HG03469 (cell line): ENCODE data around the gene ORC6.

ENCODE experiments used
- ATAC-seq: cut with Tn5 transposase; IDR thresholded peaks from one replicate; pipeline ENCODE4 v1.9.1; 2021; ENCODE audit warnings: mild to moderate bottlenecking, moderate library complexity, moderate number of reproducible peaks; ENCODE audit not compliant: unreplicated experiment

The ORC6 gene

DNA sequence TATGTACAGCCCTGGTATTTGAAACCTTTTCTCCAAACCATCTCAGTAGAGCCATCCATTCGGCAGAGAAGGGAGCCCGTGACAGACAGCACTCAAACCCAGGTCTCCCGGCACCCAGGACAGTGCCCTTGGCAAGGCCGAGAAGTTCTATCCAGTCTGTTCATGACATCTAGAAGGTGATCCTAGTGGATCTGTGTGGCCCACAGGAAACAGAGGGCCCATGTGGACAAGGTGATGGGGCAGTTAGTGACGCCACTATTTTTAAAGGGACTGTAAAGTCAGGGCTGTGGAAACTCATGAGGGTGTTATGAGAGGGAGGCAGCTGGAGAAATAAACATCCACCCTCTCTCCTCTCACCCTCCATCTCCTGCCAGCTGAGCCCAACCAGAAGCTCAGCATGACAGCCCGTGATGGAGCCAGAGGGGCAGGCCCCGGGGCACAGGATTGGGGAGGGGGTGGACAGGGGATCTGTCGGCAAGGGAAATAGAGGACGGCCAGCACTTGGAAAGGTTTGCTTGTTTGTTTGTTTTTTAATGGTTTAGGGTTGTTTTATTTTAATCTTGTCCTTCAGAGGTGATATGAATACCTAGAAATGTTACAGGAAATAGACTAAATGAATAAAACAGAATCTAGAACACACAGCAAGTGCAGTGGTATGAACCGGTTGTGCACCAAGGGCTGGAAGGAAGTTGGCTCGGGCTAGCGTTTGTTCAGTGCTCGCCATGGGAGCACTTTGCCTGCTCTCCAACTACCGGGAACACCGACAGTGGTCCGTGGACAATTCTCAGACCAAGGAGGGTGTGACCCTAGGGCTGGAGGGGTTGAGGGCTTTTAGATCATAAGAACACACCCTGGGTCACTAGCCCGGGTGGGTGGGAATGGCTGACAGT is 41.6 kb downstream of the ORC6 start:
- no peak for ATAC-seq

DNA sequence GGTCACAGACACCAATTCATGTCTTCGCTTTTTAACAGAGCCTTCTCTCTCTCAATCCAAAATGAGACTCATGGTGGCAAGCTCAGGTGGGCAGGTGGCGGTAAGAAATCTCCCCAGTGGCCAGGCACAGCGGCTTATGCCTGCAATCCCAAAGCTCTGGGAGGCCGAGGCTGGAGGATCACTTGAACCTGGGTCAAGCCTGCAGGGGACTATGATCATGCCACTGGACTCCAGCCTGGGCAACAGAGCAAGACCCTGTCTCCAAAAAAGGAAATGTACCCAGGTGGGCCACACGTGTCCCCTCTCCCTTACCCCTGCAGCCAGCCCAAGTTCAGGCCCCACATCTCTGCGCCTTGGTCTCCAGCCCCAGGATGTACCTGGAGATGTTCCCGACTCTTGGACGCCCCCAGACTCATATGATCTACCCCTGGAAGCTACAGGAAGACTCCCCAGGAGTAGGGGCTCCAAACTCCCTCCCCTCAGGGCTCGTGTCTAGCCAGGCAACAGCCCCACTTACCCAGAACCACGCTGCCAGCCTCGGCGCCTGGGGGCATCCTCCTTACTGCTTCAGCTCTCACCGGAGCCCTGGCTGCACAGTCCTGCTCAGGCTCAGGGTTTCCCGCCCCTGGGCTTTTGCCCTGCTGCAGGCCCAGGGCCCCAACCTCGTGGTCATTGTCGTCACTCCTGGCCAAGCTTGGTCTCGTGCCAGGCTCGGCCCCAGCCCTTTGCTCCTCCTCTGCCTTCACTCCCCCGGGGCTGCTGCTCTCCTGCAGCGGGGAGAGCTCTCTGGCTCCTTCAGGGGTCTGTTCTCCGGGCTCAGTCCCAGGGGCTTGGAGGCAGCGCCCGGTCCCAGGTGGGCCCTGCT is 42.5 kb downstream of the ORC6 start:
- ATAC-seq, result no peak

DNA sequence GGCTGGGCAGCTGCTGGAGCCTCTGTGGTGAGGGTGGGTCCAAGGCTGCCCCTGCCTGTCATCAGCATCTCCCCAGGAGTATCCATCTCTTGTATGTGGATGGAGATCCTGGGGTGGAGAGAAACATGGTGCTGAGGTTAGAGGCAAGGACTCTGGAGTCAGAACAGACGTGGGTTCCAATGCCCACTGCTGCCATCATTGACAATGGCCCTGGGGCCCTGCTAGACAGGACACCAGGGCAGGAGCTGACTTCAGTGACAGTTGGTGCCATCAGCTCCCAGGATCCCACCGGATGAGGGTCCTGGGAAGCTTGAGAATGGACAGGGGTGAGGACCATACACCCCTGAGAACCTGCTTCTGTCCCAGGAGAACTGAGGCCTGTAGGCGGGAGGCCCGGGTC is 43.1 kb downstream of the ORC6 start:
- no peak for ATAC-seq

DNA sequence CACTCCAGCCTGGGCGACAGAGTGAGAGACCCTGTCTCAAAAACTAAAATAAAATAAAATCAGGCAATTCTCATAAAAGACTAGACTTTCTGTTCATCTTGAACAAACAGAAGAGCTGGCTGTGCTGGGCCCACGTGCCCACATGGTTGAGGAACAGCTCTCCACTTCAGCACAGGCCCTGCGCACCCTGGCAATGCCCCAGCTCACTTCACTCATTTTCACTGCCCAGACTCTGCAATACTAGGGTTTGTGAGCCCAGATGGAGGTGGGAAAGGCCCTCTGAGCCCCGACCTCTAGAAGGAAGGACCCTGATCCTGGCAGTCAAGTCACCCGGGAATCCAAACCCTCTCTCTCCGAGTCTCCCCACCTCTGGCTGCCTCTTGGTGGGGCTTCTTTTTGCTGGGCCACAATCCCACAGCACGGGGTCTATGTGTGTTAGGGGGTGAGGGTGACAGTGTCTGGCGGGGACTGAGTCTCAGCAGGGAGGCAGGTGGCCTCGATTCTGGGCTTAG is 43.9 kb downstream of the ORC6 start:
- ATAC-seq, result no peak

DNA sequence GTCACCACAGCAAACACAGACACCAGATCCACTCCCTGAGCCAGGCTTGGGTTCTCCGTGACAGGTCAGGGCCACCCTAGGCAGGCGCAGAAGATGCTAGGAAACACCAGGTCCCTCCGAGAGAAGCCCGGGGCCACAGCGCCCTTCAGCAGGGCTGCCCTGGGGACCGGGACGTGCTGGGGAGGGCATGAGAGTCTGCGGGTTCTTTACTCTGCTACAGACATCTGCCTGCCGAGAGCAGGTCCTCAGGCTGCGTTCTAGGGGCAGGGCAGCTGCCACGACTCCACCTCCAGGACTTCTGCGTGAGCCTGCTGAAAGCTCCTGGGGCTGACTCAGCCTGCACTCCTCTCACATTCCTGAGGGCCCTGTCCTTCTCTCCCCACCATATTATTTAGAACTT is 47.2 kb downstream of the ORC6 start:
- no peak for ATAC-seq

DNA sequence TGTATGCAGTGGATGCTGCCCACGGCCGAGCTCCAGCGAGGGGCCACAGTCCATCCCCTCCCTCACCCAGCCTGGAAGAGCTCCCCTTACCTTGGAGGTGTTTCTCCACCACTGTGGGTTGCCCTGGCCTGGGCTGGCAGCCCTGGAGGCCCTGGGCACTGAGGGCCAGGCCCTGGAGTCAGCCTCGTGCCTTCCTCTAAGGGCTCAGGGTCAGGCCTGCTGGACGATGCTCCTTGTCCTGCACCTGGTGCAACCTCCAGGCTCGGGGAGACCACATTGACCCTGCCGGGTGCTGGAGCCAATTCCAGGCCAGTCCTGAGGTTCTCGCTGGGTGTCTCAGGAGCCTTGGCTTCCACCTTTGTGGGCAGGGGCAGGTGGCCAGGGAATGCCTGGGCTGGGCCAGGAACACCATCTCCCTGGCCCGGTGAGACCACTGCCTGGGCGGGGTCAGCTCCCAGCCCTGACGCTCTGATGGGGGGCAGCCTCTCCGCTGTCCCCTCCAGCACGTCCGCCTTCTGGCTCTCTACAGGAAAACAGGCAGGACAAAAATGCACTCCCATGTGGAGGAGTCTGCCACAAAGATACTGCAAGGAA is 48.3 kb downstream of the ORC6 start:
- ATAC-seq, result no peak

DNA sequence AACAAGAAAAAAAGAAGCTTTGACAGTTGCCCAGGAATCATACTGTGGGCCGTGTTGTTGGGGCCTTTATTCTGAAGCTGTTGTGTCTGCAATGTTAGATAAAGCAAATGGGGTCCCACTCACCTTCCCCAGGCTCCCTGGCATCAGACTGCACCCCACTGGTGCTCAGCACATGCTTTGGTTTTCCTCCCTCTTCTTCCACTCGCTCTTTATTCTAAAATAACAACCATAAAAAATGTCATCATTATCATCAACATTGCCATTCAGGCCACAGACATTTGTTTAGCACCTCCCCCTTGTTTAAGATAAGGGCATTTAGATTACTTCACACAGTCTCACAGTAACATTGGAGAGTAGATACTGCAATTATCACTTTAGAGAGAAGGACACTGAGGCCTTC is 50.5 kb downstream of the ORC6 start:
- no peak for ATAC-seq

DNA sequence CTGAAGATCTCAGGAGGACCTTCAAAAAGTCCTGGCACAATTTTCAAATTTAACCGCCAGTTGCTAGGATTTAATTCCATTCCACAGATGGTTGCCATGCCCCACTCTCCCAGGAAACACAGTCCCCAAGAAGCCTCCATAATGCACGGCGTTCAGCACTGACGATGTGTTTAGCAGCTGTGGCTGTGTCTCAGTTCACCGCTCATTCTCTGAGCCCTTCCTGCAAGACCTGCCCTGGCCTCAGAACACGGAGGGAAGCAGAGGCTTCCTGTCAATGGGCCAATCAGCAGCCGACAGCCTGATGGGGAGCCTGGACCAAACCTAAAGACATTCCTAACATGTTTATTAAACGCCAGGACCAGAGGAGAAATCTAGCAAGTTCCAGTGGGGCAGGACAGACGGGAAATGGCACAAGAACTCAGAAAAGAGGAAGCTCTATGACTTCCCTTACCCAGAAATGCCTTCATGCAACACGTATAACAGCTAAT is 53.8 kb downstream of the ORC6 start:
- no peak for ATAC-seq

DNA sequence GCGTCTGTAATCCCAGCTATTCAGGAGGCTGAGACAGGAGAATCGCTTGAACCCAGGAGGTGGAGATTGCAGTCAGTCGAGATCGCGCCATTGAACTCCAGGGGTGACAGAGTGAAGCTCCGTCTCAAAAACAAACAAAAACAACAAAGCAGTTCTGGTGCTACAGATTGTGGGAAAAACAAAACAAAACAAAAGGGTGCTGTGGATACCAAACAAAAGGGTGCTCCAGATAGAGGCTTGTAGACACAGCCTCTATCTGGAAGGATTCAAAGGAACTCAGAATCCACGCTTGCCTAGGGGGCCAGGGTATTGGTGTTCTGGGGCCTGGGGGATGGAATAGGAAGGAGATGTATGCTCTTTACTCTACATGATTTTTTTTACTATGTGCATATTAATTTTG is 56.2 kb downstream of the ORC6 start:
- no peak for ATAC-seq

DNA sequence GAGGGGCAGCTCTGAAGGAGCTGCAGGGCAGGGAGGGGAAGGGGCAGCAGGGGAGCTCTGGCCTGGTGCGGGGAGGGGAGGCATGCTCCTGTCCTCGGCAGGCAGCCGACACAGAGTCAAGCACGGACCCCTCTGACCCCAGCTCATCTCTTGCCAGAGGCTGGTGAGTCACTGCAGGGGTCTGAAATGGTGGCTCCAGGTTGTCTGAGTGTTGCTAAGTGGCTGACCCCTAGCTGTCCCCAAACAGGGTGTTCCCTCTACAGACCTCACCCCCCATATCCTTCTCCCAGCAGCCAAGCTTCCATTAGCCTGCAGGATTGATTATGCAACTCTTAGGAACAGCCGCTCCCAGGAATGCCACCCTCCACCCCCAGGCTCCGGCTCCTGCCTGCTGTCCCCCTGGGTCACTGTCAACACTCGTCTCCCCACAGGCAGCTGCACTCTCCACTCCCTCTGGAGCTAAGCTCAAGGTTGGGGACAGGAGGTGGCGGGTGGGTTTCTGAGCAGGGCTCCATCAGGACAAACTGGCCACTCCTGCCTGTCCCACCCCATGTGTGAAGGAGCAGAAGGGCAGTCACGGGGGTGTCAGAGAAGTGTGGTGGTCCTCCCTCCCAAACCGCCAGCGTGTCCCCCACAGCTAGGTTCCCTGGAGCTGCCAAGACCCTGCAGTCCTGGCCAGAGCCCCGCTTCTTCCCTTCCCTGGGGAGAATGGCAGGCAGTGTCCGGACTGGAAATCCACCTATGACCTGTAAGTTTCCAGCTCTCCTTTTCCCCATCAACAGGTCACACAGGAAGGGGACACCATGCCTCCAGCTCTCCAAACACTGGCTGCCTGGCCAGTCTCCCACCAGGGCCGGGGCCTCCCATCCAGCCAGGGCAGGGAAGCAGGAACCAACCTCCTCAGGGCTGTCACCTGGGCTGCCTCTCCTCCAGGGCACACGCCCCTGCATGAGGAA is 57.6 kb downstream of the ORC6 start:
- ATAC-seq, result no peak
